ENCODE measurements around the gene DAAM2.

GRCh38 chr6:39765508-39766065, 26.6 kb upstream of the DAAM2 start:
- TF ChIP-seq EGR1 (IDR thresholded peaks at IDR 0.05; ENCODE audit: borderline replicate concordance, low read depth, low read length), result no peak
- no peak for TF ChIP-seq CBX5 (IDR thresholded peaks at IDR 0.05; ENCODE audit: low read depth, low read length)
- TF ChIP-seq CTCF (IDR thresholded peaks at IDR 0.05; ENCODE audit: control extremely low read depth in 1 of 3, insufficient read depth in 1 of 3, low read depth in 1 of 3, low read length in 3 of 3), result no peak
- TF ChIP-seq MAX (IDR thresholded peaks at IDR 0.05), result no peak
- TF ChIP-seq YY1 (IDR thresholded peaks at IDR 0.05; ENCODE audit: low read depth, low read length), result no peak
- no peak for TF ChIP-seq EP300 (IDR thresholded peaks at IDR 0.05; ENCODE audit: borderline replicate concordance in 1 of 2, low read depth in 2 of 2, low read length in 2 of 2)
- TF ChIP-seq RXRA (IDR thresholded peaks at IDR 0.05; ENCODE audit: insufficient read depth, low read depth, low read length), result no peak
- TF ChIP-seq GABPA (IDR thresholded peaks at IDR 0.05; ENCODE audit: borderline replicate concordance, insufficient read depth, low read length), result no peak
